ENCODE data around the gene PIK3R5. TPM values are rescaled to one million over a fixed set of nuclear protein-coding genes. Genes with fewer than 3 reads are reported as not detected.

Gene PIK3R5
- total RNA-seq, 1 donor from 2014 or later: not detected

DNA sequence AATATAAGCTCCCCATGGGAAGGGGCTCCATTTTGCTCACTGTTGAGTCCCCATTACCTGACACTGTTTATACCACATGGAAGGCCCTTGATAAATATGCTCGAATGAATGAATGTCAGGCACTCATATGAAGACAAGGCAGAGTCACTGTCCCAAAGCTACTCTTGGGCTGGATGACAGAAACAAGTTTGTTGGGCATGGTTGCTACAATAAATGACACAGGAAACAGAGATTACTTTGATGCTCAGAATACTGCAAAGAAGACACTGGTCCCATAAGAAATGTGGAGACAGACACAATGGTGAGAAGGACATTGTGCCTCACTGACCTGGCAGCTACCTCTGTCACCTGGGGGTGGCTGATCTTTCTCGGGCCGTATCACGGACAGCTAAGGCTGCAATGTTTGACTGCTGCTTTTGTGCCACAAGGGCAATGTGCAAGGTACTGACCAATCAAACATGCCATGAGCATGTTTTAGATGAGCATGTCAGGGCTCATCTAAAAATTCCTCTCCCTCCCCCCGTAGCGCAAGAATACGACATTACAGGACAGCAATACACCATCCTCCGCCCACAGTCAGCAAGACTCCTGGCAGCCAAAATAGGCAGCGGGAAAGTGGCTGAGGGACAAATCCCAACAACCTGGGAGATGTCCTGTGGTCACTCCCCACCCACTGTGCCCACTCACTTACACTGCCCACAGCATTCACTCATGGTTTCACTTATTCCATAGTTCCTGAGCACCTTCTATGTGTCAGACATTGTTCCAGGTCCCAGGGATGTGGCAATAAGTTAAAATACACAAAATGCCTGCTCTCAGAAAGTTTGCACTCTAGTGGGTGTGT lies 103.1 kb downstream of the PIK3R5 start:
- peaks cover 10% of the 10 kb centered on the region for H3K27me3 Mint-ChIP-seq (ENCODE audit: low read depth)
- H3K4me1 Mint-ChIP-seq (ENCODE audit: low read depth): peaks cover 22% of the 10 kb centered on the region
- H3K4me3 Mint-ChIP-seq (ENCODE audit: unreplicated experiment): no peak overlapping the region
- TF ChIP-seq, protein P1, sequence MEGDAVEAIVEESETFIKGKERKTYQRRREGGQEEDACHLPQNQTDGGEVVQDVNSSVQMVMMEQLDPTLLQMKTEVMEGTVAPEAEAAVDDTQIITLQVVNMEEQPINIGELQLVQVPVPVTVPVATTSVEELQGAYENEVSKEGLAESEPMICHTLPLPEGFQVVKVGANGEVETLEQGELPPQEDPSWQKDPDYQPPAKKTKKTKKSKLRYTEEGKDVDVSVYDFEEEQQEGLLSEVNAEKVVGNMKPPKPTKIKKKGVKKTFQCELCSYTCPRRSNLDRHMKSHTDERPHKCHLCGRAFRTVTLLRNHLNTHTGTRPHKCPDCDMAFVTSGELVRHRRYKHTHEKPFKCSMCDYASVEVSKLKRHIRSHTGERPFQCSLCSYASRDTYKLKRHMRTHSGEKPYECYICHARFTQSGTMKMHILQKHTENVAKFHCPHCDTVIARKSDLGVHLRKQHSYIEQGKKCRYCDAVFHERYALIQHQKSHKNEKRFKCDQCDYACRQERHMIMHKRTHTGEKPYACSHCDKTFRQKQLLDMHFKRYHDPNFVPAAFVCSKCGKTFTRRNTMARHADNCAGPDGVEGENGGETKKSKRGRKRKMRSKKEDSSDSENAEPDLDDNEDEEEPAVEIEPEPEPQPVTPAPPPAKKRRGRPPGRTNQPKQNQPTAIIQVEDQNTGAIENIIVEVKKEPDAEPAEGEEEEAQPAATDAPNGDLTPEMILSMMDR (IDR thresholded peaks at IDR 0.05): no peak
- H3K36me3 Mint-ChIP-seq (ENCODE audit: low read depth): peaks cover 3% of the 10 kb centered on the region
- no peaks in the 10 kb centered on the region for H3K9me3 Mint-ChIP-seq (ENCODE audit: low read depth)
- no peak for DNase-seq (ENCODE audit: low spot score)
- H3K27ac Mint-ChIP-seq (ENCODE audit: unreplicated experiment): no peak overlapping the region

DNA sequence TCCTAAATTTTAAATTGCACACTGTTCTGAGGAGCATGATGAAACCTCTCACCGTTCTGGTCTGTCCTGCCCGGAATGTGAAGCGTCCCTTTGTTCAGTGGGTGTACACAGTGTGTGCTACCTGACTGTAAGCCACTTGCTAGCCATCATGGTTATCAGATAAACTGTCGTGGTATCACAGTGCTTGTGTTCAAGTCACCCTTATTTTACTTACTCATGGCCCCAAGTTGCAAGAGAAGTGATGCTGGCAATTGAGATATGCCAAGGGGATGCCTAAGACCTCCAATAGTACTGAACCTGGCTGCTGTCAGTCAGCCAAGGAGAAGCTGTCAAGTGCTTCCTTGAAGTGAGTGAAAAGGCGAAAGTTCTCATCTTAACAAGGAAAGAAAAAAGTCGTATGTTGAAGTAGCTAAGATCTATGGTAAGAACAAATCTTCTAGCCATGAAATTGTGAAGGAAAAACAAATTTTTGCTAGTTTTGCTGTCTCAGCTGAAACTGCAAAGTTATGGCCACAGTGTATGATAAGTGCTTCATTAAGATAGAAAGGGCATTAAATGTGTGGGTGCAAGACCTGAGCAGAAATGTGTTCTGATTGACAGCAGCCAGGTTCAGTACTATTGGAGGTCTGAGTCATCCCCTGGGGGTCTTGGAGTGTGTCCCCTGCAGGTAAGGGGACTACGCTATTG lies 103.9 kb downstream of the PIK3R5 start:
- H3K4me3 Mint-ChIP-seq (ENCODE audit: unreplicated experiment): no peak overlapping the region
- no peak overlapping the region for H3K27ac Mint-ChIP-seq (ENCODE audit: unreplicated experiment)
- DNase-seq (ENCODE audit: low spot score): no peak
- TF ChIP-seq, protein P1 (IDR thresholded peaks at IDR 0.05): no peak
- peaks cover 2% of the 10 kb centered on the region for H3K36me3 Mint-ChIP-seq (ENCODE audit: low read depth)
- H3K27me3 Mint-ChIP-seq (ENCODE audit: low read depth): peaks cover 5% of the 10 kb centered on the region
- peaks cover 30% of the 10 kb centered on the region for H3K4me1 Mint-ChIP-seq (ENCODE audit: low read depth)
- H3K9me3 Mint-ChIP-seq (ENCODE audit: low read depth): no peaks in the 10 kb centered on the region

DNA sequence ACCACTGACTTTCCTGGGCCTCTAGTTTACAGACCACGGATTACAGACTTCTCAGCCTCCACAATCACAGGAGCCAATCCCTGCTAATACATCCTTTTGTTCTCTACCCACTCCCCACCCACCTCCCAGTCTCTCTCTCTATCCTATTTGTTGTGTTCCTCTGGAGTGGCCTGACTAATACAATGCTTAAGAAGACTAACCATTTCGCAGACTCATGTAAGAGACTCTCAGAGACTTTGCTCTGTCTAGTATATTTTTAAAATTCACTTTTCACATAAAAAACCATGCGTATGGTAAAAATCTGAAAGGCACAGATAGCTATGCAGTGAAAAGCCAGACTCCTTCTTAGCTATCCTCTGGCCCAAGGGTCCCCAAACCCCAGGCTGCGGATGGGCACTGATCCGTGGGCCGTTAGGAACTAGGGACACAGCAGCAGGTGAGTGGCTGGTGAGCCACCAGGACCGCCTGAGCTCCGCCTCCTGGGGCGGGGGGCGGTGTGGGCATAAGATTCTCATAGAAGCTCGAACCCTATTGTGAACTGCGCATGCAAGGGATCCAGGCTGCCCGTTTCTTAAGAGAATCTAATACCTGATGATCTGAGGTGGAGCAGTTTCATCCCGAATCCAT lies 105.6 kb downstream of the PIK3R5 start:
- no peaks in the 10 kb centered on the region for H3K36me3 Mint-ChIP-seq (ENCODE audit: low read depth)
- H3K27me3 Mint-ChIP-seq (ENCODE audit: low read depth): peaks cover 2% of the 10 kb centered on the region
- peaks cover 33% of the 10 kb centered on the region for H3K4me1 Mint-ChIP-seq (ENCODE audit: low read depth)
- TF ChIP-seq, protein P1 (IDR thresholded peaks at IDR 0.05): no peak
- no peak overlapping the region for H3K4me3 Mint-ChIP-seq (ENCODE audit: unreplicated experiment)
- H3K9me3 Mint-ChIP-seq (ENCODE audit: low read depth): no peaks in the 10 kb centered on the region
- no peak for DNase-seq (ENCODE audit: low spot score)
- H3K27ac Mint-ChIP-seq (ENCODE audit: unreplicated experiment): no peak overlapping the region

DNA sequence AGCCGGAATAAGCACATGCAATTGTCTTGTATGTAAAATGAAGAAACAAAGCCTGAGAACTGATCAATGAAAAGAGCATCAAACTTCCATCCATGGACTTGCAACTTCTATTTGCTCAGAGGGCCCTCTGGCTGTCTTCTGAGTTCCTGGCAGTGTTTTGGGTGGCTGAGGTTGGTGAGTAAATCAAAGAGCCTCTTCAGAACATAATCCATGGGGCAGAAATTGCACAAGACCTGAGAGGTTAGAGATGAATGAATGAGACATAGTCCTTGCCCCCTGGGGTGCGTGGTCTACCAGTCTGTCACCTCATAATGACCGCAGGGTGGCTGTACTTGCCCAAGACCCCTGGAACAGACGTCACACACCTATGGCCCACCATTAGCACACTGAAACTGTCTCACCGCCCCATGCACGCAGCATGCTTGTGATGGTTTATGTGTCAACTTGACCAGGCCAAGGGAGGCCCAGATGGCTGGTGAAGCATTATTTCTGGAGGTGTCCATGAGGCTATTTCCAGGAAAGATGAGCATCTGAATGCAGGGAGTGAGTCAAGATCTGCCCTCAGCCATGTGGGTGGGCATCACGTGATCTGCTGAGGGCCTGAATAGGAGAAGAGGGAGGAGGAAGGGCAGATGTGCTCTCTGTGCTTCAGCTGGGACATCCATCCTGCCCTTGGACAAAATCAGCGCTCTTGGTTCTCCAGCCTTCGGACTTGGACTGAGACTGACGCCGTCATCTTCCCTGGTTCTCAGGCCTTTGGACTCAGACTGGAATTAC lies 106.3 kb downstream of the PIK3R5 start:
- DNase-seq (ENCODE audit: low spot score): no peak
- Mint-ChIP-seq H3K4me3 (ENCODE audit: unreplicated experiment) (no peak overlapping the region), H3K9me3 (ENCODE audit: low read depth) (no peaks in the 10 kb centered on the region), H3K27me3 (ENCODE audit: low read depth) (no peaks in the 10 kb centered on the region), H3K4me1 (ENCODE audit: low read depth) (peaks cover 33% of the 10 kb centered on the region), H3K27ac (ENCODE audit: unreplicated experiment) (no peak overlapping the region), H3K36me3 (ENCODE audit: low read depth) (no peaks in the 10 kb centered on the region)
- TF ChIP-seq, protein P1 (IDR thresholded peaks at IDR 0.05): peak; percentile 21
